Bronchial epithelial cell (primary cell): ENCODE results near the gene CASQ1. TPM values are rescaled to one million over a fixed set of nuclear protein-coding genes. Genes with fewer than 3 reads are reported as not detected.

ENCODE experiments used
- DNase-seq: peaks from one replicate; pipeline ENCODE4 v3.0.0-alpha.2; 2010; ENCODE audit warnings: low read depth
- FAIRE-seq: peaks from 2 replicates; lab custom pipeline; 2011; peaks lifted over from hg19 to GRCh38; lab: Jason Lieb, UNC
- H3K27me3 ChIP-seq: 2 replicates; pipeline ENCODE4 v1.5.1; 2011; ENCODE audit warnings: low read length; ENCODE audit not compliant: control insufficient read depth, insufficient read depth
- H3K36me3 ChIP-seq: 2 replicates; pipeline ENCODE4 v1.5.1; 2011; ENCODE audit warnings: low read length; ENCODE audit not compliant: control insufficient read depth, insufficient read depth
- H3K4me3 ChIP-seq: 2 replicates; pipeline ENCODE4 v1.5.1; 2011; ENCODE audit warnings: mild to moderate bottlenecking, low read depth, low read length, control low read depth
- CTCF ChIP-seq: IDR thresholded peaks from 2 replicates; pipeline ENCODE4 v1.5.1; 2011; ENCODE audit warnings: mild to moderate bottlenecking, moderate library complexity, low read length, control low read depth, inconsistent platforms; ENCODE audit not compliant: insufficient read depth, severe bottlenecking
- total RNA-seq: library from RNA; depleted of rRNA; stranded (reverse); fragments of >200 nt; gene quantifications from 2 replicates; pipeline ENCODE4 v1.2.1, GENCODE V29; 2014

The CASQ1 gene
- total RNA-seq, 1 donor from 2014 or later, result not detected

DNA sequence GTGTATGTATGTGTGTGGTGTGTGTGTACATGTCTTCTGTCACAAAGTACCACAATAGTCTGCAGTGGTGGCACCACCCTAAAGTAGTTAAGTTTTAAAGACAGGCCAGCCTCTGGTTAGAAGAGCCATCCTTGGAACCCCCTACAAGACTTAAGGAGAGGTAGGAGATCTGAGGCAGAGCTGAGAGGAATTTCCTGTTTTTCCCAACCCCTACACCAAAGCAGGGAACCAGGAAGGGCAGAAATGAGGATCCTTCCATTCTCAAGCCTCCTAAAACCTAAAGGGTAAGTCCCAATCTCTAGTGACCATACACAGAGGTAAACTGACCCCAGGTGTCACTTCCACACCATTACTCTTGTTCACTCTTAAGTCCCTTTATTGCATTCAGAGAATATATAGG is 25.9 kb downstream of the CASQ1 start:
- Histone ChIP-seq H3K36me3 (peaks cover 21% of the 10 kb centered on the region), H3K27me3 (no peaks in the 10 kb centered on the region), H3K4me3 (no peak overlapping the region)
- no peak for TF ChIP-seq CTCF
- FAIRE-seq (no peak), DNase-seq (no peak)

DNA sequence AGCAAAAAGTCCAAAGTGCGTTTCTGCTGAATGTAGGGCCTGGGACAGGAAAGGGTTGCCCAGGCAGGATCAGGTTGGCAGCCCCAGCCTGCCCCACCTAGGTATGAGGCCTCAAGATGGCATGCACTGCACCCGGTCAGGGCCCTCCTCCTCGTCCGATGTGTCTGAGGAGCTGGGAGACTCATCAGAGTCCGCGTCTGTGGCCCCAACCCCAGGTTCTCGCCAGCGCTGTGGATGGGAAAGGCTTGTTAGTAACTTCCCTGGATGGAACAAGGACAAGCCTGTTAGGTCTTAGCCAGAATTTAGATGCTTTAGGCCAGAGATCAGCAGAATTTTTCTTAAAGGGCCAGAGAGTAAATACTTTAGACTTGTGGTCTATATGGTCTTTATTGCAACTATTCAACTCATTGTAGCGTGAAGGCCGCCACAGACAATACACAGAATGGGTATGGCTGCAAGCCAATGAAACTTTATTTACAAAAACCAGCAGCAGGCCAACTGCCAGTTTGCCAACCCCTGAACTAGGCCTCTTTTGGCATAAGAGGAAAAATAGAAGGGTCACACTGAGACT is 27.2 kb downstream of the CASQ1 start:
- DNase-seq (peak; percentile 80), FAIRE-seq (no peak)
- Histone ChIP-seq H3K27me3 (no peaks in the 10 kb centered on the region), H3K4me3 (no peak overlapping the region), H3K36me3 (peaks cover 19% of the 10 kb centered on the region)
- no peak for TF ChIP-seq CTCF

GRCh38 chr1:160219062-160219929 is 28.9 kb downstream of the CASQ1 start:
- no peaks in the 10 kb centered on the region for H3K27me3 ChIP-seq
- TF ChIP-seq CTCF, result peak; percentile 69
- peaks cover 12% of the 10 kb centered on the region for H3K36me3 ChIP-seq
- H3K4me3 ChIP-seq, result no peak overlapping the region
- FAIRE-seq, result no peak
- DNase-seq, result peak; percentile 88

GRCh38 chr1:160220301-160220700 is 29.9 kb downstream of the CASQ1 start:
- DNase-seq (no peak), FAIRE-seq (no peak)
- Histone ChIP-seq H3K27me3 (no peaks in the 10 kb centered on the region), H3K4me3 (no peak overlapping the region), H3K36me3 (peaks cover 16% of the 10 kb centered on the region)
- TF ChIP-seq CTCF, result no peak

- H3K36me3 ChIP-seq, result peaks cover 16% of the 10 kb centered on the region
- FAIRE-seq (no peak), DNase-seq (no peak)
Observed at GRCh38 chr1:160221089-160221488, 30.7 kb downstream of the CASQ1 start.

More at GRCh38 chr1:160221089-160221488, 30.7 kb downstream of the CASQ1 start:
- Histone ChIP-seq H3K4me3 (no peak overlapping the region), H3K27me3 (no peaks in the 10 kb centered on the region)
- TF ChIP-seq CTCF, result no peak
